ENCODE results near the gene HS3ST4.

The HS3ST4 gene

DNA sequence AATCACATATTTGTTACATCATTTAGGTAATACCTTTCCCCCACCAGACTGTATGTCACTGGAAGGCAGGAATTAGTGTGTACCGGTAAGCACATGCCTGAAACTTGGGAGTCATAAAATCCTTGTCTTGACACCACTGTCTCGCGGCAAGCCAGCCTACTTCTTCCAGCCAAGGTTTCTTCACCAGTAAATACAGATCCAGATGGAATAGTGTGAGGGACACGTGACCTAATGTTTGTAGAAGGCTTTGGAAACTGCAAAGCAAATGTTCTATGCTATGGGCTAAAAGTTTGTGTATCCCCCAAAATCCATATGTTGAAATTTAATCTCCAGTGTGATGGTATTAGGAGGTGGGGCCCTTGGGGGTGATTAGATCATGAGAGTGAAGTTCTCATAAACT lies 126.1 kb downstream of the HS3ST4 start:
- DNase-seq (ENCODE audit: low read depth in 3 of 3, low spot score in 1 of 3): no peak

GRCh38 chr16:25823891-25824290 lies 132.1 kb downstream of the HS3ST4 start:
- DNase-seq (ENCODE audit: low read depth in 3 of 3, low spot score in 1 of 3): no peak

DNA sequence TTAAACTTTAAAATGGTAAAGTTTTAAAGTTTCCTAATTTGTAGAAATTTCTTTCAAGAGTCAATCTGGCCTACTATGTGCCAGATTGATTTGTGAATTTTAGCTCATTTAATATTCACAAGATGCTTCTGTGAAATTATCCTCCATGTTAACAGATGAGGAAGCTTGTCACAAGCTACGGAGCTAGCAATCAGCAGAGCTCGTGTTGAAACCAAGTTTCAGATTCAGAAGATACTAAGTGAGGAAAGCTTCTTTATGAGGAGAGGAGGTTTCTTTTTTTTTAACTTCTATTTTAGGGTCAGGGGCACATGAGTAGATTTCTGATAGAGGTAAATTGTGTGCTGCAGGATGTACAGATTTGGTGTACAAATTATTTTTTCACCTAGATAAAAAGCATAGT lies 135.9 kb downstream of the HS3ST4 start:
- no peak for DNase-seq (ENCODE audit: low read depth in 3 of 3, low spot score in 1 of 3)

GRCh38 chr16:25828510-25828909 lies 136.8 kb downstream of the HS3ST4 start:
- no peak for DNase-seq (ENCODE audit: low read depth in 3 of 3, low spot score in 1 of 3)

GRCh38 chr16:25832291-25832690 lies 140.5 kb downstream of the HS3ST4 start:
- DNase-seq (ENCODE audit: low read depth in 3 of 3, low spot score in 1 of 3): no peak

DNA sequence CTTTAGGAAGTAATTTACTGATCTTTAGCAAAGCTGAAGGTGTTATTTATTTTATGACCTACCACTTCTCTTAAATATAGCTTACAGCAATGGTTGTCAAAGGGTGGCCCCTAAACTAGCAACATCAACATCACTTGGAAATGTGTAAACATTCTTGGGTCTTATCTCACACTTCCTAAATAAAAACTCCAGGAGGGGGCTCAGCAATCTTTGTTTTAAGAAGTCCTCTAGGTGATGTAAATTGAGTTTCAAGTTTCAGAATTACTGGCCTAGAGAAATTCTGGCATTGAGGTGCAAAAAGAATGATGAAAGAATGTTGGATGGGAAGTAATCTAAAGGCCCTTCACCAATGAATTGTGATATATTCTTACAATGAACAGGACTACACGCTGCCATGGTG lies 142.3 kb downstream of the HS3ST4 start:
- no peak for DNase-seq (ENCODE audit: low read depth in 3 of 3, low spot score in 1 of 3)

DNA sequence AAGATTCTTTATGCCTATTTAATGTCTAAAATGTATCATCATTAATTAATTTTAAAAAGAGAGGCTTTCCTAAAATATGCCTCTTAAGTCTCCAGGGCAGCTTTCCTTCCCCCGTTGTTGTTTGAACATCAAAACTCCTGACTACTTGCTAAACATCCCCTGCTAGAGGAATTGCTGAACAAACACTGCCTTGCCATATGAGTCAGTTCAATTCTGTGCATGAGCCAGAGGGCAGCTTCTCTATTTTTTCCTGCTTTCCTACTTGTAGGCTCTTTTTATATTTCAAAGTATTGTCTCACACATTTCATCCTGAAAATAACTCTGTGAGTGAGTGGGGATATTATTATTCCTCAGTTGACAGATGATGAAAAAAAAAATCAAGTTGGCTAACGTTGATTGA lies 143.4 kb downstream of the HS3ST4 start:
- DNase-seq (ENCODE audit: low read depth in 3 of 3, low spot score in 1 of 3): no peak

- peak in 1 of 3 donors; percentile 4 for DNase-seq (ENCODE audit: low read depth in 3 of 3, low spot score in 1 of 3)
Measured at GRCh38 chr16:25838724-25839186, 147.0 kb downstream of the HS3ST4 start.

- no peak for DNase-seq (ENCODE audit: low read depth in 3 of 3, low spot score in 1 of 3)
Measured at GRCh38 chr16:25841761-25842160, 150.0 kb downstream of the HS3ST4 start.

DNA sequence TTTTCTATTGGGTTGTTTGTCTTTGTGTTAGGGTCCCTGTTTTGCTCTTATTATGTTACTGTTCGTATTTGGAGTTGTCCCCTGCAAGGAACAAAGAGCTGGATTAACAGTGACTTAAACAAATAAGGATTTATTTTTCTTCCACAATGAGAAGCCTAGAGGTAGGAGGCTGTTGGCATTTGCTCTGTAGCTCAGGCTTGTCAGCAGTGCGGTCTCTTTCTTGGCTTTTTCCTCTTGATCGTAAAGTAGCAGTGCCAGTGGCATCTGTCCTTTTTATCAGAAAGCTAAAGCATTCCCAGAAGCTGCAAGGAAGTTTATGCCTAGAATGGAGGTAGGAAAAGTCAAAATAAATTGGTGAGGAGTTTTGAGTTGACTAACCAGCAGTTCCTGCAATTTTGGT lies 154.1 kb downstream of the HS3ST4 start:
- no peak for DNase-seq (ENCODE audit: low read depth in 3 of 3, low spot score in 1 of 3)

DNA sequence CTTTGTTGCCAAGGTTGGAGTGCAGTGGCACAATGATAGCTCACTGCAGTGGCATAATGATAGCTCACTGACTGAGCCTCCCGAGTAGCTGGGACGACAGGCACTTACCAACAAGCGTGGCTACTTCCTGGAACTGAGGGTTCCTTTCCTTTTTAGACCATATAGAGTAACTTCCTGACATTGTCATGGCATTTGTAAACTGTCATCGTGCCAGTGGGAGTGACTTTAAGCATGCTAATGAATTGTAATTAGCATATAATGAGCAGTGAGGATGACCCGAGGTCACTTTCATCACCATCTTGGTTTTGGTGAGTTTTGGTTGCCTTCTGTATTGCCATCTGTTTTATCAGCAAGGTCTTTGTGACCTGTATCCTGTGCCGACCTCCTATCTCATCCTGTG lies 162.4 kb downstream of the HS3ST4 start:
- no peak for DNase-seq (ENCODE audit: low read depth in 3 of 3, low spot score in 1 of 3)

- no peak for DNase-seq (ENCODE audit: low read depth in 3 of 3, low spot score in 1 of 3)
Measured at GRCh38 chr16:25855063-25855462, 163.3 kb downstream of the HS3ST4 start.

- no peak for DNase-seq (ENCODE audit: low read depth in 3 of 3, low spot score in 1 of 3)
Measured at GRCh38 chr16:25855818-25856217, 164.1 kb downstream of the HS3ST4 start.

GRCh38 chr16:25859645-25860044 lies 167.9 kb downstream of the HS3ST4 start:
- DNase-seq (ENCODE audit: low read depth in 3 of 3, low spot score in 1 of 3): no peak

GRCh38 chr16:25867041-25867440 lies 175.3 kb downstream of the HS3ST4 start:
- no peak for DNase-seq (ENCODE audit: low read depth in 3 of 3, low spot score in 1 of 3)

- DNase-seq (ENCODE audit: low read depth in 3 of 3, low spot score in 1 of 3): no peak
Measured at GRCh38 chr16:25868106-25868505, 176.3 kb downstream of the HS3ST4 start.

- no peak for DNase-seq (ENCODE audit: low read depth in 3 of 3, low spot score in 1 of 3)
Measured at GRCh38 chr16:25868706-25869370, 177.1 kb downstream of the HS3ST4 start.

- no peak for DNase-seq (ENCODE audit: low read depth in 3 of 3, low spot score in 1 of 3)
Measured at GRCh38 chr16:25872369-25873070, 180.8 kb downstream of the HS3ST4 start.

DNA sequence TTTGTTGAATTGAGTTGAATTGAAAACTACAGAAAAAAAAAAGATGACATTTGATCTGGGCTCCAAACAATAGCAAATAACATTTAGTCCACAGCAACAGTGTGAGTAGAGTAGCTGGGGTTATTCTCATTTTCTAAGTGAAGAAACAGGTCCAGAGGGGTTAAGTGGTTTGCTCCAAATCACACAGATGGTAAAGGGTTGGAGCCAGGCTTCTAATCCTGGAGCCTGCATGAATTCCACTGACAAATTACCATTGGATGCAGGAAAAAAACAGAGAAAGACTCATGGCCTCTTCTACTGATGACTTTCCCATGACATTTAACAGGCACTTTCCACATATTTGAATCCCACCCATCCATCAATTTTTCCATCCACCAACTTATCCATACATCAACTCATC lies 182.4 kb downstream of the HS3ST4 start:
- DNase-seq (ENCODE audit: low read depth in 3 of 3, low spot score in 1 of 3): no peak

GRCh38 chr16:25875956-25876598 lies 184.3 kb downstream of the HS3ST4 start:
- no peak for DNase-seq (ENCODE audit: low read depth in 3 of 3, low spot score in 1 of 3)

GRCh38 chr16:25877103-25877502 lies 185.3 kb downstream of the HS3ST4 start:
- DNase-seq (ENCODE audit: low read depth in 3 of 3, low spot score in 1 of 3): no peak

- no peak for DNase-seq (ENCODE audit: low read depth in 3 of 3, low spot score in 1 of 3)
Measured at GRCh38 chr16:25886598-25886997, 194.8 kb downstream of the HS3ST4 start.

All from stimulated activated CD4-positive, alpha-beta T cell treated with anti-CD3 and anti-CD28 coated beads, TNF-alpha, amount 100 ng/mL, for 1 hour (primary cell).